ENCODE data around the gene SUN5. TPM values are rescaled to one million over a fixed set of nuclear protein-coding genes. Genes with fewer than 3 reads are reported as not detected.
"Not testable (repeated sequence)": the region's sequence is repeated elsewhere in the genome, so short reads cannot be mapped to it uniquely, and the experiment has no call there.

The SUN5 gene
- total RNA-seq, 1 experiment from 2014 or later: not detected

- H3K27ac ChIP-seq: peak overlapping the region; percentile 29; the same call in 1 of the 2 replicates
Observed at GRCh38 chr20:32979201-32979998, 24.8 kb downstream of the SUN5 start.

GRCh38 chr20:32978009-32978335 lies 26.3 kb downstream of the SUN5 start:
- DNase-seq (ENCODE audit: low read depth in 1 of 2, low spot score in 2 of 2): no peak
- Histone ChIP-seq H3K9me3 (replicated peaks) (peaks cover 17% of the 10 kb centered on the region), H3K36me3 (no peaks in the 10 kb centered on the region), H3K4me3 (no peak overlapping the region), H3K4me1 (replicated peaks) (peaks cover 33% of the 10 kb centered on the region), H3K27ac (no peak overlapping the region), H3K27me3 (replicated peaks) (no peaks in the 10 kb centered on the region)

More at GRCh38 chr20:32979201-32979998, 24.8 kb downstream of the SUN5 start:
- no peaks in the 10 kb centered on the region for H3K36me3 ChIP-seq
- H3K9me3 ChIP-seq (replicated peaks): peaks cover 17% of the 10 kb centered on the region
- H3K4me3 ChIP-seq: no peak overlapping the region
- H3K27me3 ChIP-seq (replicated peaks): no peaks in the 10 kb centered on the region
- DNase-seq (ENCODE audit: low read depth in 1 of 2, low spot score in 2 of 2): peak in 1 of 2 experiments; percentile 15
- H3K4me1 ChIP-seq (replicated peaks): peaks cover 35% of the 10 kb centered on the region

DNA sequence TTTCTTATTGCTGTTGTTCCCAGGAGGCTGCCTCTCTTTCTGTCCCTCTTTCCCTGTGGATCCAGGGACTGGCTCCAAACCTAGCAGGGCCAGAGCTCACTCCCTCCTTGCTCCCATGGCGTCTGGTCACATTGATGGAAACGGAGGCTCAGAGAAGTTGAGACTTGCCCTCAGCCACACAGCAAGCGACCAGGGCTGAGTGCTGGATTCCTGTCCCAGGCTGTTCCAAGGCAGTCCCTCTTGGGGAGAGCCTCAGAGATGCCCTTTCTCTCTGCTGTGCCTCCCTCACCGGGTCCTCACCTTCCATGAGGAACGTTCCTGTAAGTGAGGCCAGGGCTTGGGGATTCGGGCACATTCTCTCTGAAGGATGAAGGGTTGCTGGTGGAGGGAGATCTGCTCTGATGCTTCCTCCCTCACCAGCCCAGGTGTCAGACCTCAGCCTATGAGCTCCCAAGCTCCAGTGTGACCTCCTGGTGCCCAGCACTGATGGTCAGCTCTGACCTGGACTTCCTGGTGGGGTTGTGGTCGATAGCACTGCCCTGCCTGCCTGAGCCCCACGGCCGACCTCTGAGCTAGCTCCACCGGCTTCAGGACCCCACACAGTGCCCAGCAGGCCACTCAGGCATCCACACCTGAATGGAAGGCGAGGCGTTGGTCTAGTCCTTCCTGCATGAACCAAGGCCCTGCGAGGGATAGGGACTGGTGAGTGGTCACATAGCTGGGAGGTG lies 26.8 kb downstream of the SUN5 start:
- peaks cover 17% of the 10 kb centered on the region for H3K9me3 ChIP-seq (replicated peaks)
- peaks cover 31% of the 10 kb centered on the region for H3K4me1 ChIP-seq (replicated peaks)
- H3K4me3 ChIP-seq: no peak overlapping the region
- DNase-seq (ENCODE audit: low read depth in 1 of 2, low spot score in 2 of 2): no peak
- no peaks in the 10 kb centered on the region for H3K36me3 ChIP-seq
- no peaks in the 10 kb centered on the region for H3K27me3 ChIP-seq (replicated peaks)
- H3K27ac ChIP-seq: no peak overlapping the region

GRCh38 chr20:32976746-32977145 lies 27.5 kb downstream of the SUN5 start:
- DNase-seq (ENCODE audit: low read depth in 1 of 2, low spot score in 2 of 2): no peak
- no peak overlapping the region for H3K27ac ChIP-seq

GRCh38 chr20:32975698-32976674 lies 28.2 kb downstream of the SUN5 start:
- no peak overlapping the region for H3K4me3 ChIP-seq
- H3K27me3 ChIP-seq (replicated peaks): no peaks in the 10 kb centered on the region
- no peak overlapping the region for H3K27ac ChIP-seq
- H3K9me3 ChIP-seq (replicated peaks): peaks cover 13% of the 10 kb centered on the region
- no peaks in the 10 kb centered on the region for H3K36me3 ChIP-seq
- peaks cover 28% of the 10 kb centered on the region for H3K4me1 ChIP-seq (replicated peaks)
- DNase-seq (ENCODE audit: low read depth in 1 of 2, low spot score in 2 of 2): peak in 1 of 2 experiments; percentile 31

More at GRCh38 chr20:32976746-32977145, 27.5 kb downstream of the SUN5 start:
- H3K4me3 ChIP-seq: no peak overlapping the region
- H3K9me3 ChIP-seq (replicated peaks): peaks cover 17% of the 10 kb centered on the region
- H3K4me1 ChIP-seq (replicated peaks): peaks cover 34% of the 10 kb centered on the region
- H3K36me3 ChIP-seq: no peaks in the 10 kb centered on the region
- H3K27me3 ChIP-seq (replicated peaks): no peaks in the 10 kb centered on the region

DNA sequence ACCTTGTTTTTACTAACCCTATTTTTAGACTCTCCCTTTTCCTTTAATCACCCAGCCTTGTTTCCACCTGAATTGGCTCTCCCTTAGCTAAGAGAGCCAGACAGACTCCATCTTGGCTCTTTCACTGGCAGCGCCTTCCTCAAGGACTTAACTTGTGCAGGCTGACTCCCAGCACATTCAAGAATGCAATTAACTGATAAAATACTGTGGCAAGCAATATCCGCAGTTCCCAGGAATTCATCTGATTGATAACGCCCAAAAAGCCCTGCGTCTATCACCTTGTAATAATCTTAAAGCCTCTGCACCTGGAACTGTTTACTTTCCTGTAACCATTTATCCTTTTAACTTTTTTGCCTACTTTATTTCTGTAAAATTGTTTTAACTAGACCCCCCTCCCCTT lies 29.1 kb downstream of the SUN5 start:
- DNase-seq (ENCODE audit: low read depth in 1 of 2, low spot score in 2 of 2): peak in 1 of 2 experiments; percentile 3
- not testable (repeated sequence) for H3K27ac ChIP-seq; H3K9me3 ChIP-seq (replicated peaks); H3K36me3 ChIP-seq; H3K4me3 ChIP-seq; H3K27me3 ChIP-seq (replicated peaks)
- peaks cover 21% of the 10 kb centered on the region for H3K4me1 ChIP-seq (replicated peaks)

GRCh38 chr20:32974204-32975064 lies 29.8 kb downstream of the SUN5 start:
- peak in 1 of 2 experiments; percentile 11 for DNase-seq (ENCODE audit: low read depth in 1 of 2, low spot score in 2 of 2)
- not testable (repeated sequence) for H3K9me3 ChIP-seq (replicated peaks); H3K27ac ChIP-seq; H3K4me3 ChIP-seq; H3K27me3 ChIP-seq (replicated peaks); H3K36me3 ChIP-seq
- H3K4me1 ChIP-seq (replicated peaks): peaks cover 14% of the 10 kb centered on the region

DNA sequence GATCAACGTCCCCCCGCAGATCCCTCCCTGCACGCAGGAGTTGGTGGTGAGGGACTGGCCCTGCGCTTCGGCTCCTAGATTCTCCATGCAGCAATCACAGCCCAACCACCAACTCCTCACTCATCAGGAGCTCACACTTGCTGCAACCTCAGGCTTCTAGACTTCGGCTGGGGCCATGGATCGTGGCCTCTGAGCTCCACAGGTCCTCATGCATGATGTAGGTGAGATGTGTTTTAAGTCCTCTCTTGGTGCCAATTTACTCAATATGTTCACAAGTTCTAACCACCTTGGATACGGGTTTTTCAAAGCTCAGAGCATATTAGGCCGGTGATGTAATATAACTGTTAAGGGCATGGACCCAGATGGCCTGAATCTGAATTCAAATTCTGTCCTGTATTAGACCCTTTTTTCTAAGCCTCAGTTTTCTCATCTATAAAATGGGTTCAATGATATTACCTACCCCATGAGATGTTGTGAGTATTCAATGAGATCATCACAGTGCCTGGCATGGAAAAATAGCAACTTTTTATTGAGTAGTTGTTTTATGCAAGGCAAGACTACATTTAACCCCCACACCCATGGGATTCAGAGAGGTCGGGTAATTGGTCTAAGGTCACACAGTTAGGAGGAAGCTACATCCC lies 31.0 kb downstream of the SUN5 start:
- no peak overlapping the region for H3K4me3 ChIP-seq
- no peaks in the 10 kb centered on the region for H3K27me3 ChIP-seq (replicated peaks)
- H3K27ac ChIP-seq: no peak overlapping the region
- no peak for DNase-seq (ENCODE audit: low read depth in 1 of 2, low spot score in 2 of 2)
- H3K36me3 ChIP-seq: no peaks in the 10 kb centered on the region
- peaks cover 15% of the 10 kb centered on the region for H3K4me1 ChIP-seq (replicated peaks)
- H3K9me3 ChIP-seq (replicated peaks): 0 out of 2 replicates have a peak, but pooled peaks cover 10% of the 10 kb centered on the region

- peaks cover 15% of the 10 kb centered on the region for H3K4me1 ChIP-seq (replicated peaks)
- no peak overlapping the region for H3K4me3 ChIP-seq
- no peaks in the 10 kb centered on the region for H3K36me3 ChIP-seq
- H3K27me3 ChIP-seq (replicated peaks): no peaks in the 10 kb centered on the region
- DNase-seq (ENCODE audit: low read depth in 1 of 2, low spot score in 2 of 2): peak in 1 of 2 experiments; percentile 32
- H3K27ac ChIP-seq: no peak overlapping the region
- H3K9me3 ChIP-seq (replicated peaks): 0 out of 2 replicates have a peak, but pooled peaks cover 8% of the 10 kb centered on the region
Observed at GRCh38 chr20:32972181-32973076, 31.8 kb downstream of the SUN5 start.

- Histone ChIP-seq H3K4me1 (replicated peaks) (peaks cover 15% of the 10 kb centered on the region), H3K27me3 (replicated peaks) (no peaks in the 10 kb centered on the region), H3K4me3 (no peak overlapping the region), H3K9me3 (replicated peaks) (0 out of 2 replicates have a peak, but pooled peaks cover 3% of the 10 kb centered on the region), H3K27ac (no peak overlapping the region), H3K36me3 (no peaks in the 10 kb centered on the region)
- DNase-seq (ENCODE audit: low read depth in 1 of 2, low spot score in 2 of 2): peak in 1 of 2 experiments; percentile 17
Observed at GRCh38 chr20:32971703-32972161, 32.5 kb downstream of the SUN5 start.

- Histone ChIP-seq H3K27me3 (replicated peaks) (no peaks in the 10 kb centered on the region), H3K9me3 (replicated peaks) (no peaks in the 10 kb centered on the region), H3K4me3 (no peak overlapping the region), H3K36me3 (no peaks in the 10 kb centered on the region), H3K4me1 (replicated peaks) (peaks cover 15% of the 10 kb centered on the region), H3K27ac (no peak overlapping the region)
- DNase-seq (ENCODE audit: low read depth in 1 of 2, low spot score in 2 of 2): no peak
Observed at GRCh38 chr20:32970973-32971300, 33.3 kb downstream of the SUN5 start.
